Loucy (cell line): Measurements from ENCODE around the gene TEX47.

Experiments
- CTCF ChIP-seq: fragments of 200-600 bp; sonication (generic); conservative IDR thresholded peaks from 2 replicates; pipeline ENCODE4 v1.5.1; 2014; ENCODE audit warnings: mild to moderate bottlenecking, antibody characterized with exemption, low read length
- EZH2phosphoT487 ChIP-seq: fragments of 200-600 bp; IDR thresholded peaks from 2 replicates; pipeline ENCODE4 v1.6.1; 2018; ENCODE audit warnings: antibody characterized with exemption, mild to moderate bottlenecking, moderate library complexity, borderline replicate concordance

- no peak for TF ChIP-seq CTCF
- TF ChIP-seq EZH2phosphoT487: no peak
These were observed 5.5 kb upstream of the TEX47 start for GRCh38 chr7:88801046-88801445.
